Loucy (cell line): ENCODE measurements around the gene IL1B.

Experiments used
- H2AFZ ChIP-seq: fragments of 200-600 bp; sonication (generic); 2 replicates; pipeline ENCODE4 v1.6.0; 2016; ENCODE audit warnings: antibody characterized with exemption, mild to moderate bottlenecking, low read length, moderate library complexity
- H3F3A ChIP-seq: fragments of 200-600 bp; 2 replicates; pipeline ENCODE4 v1.6.0; 2016; ENCODE audit warnings: antibody characterized with exemption, low read depth, mild to moderate bottlenecking
- H3K27me3 ChIP-seq: fragments of 200-600 bp; sonication (generic); 2 replicates; pipeline ENCODE4 v1.6.1; 2014; ENCODE audit warnings: low read length, mild to moderate bottlenecking; ENCODE audit not compliant: insufficient read depth, poor library complexity, severe bottlenecking
- H3K36me3 ChIP-seq: fragments of 200-600 bp; sonication (generic); 2 replicates; pipeline ENCODE4 v1.6.1; 2016; ENCODE audit warnings: low read length; ENCODE audit not compliant: insufficient read depth
- H3K4me1 ChIP-seq: fragments of 200-600 bp; sonication (generic); 2 replicates; pipeline ENCODE4 v1.5.1; 2014; ENCODE audit warnings: low read length, mild to moderate bottlenecking; ENCODE audit not compliant: insufficient read depth, poor library complexity, severe bottlenecking
- H3K4me2 ChIP-seq: fragments of 200-600 bp; sonication (generic); 2 replicates; pipeline ENCODE4 v1.6.0; 2014; ENCODE audit warnings: antibody characterized with exemption, low read length, low read depth, mild to moderate bottlenecking; ENCODE audit not compliant: poor library complexity, severe bottlenecking
- H3K4me3 ChIP-seq: fragments of 200-600 bp; sonication (generic); 2 replicates; pipeline ENCODE4 v1.5.1; 2014; ENCODE audit warnings: low read length, mild to moderate bottlenecking, mixed read lengths; ENCODE audit not compliant: poor library complexity, severe bottlenecking
- H3K79me2 ChIP-seq: fragments of 200-600 bp; sonication (generic); 2 replicates; pipeline ENCODE4 v1.6.1; 2014; ENCODE audit warnings: low read length; ENCODE audit not compliant: insufficient read depth
- H3K9ac ChIP-seq: fragments of 200-600 bp; sonication (generic); 2 replicates; pipeline ENCODE4 v1.6.0; 2014; ENCODE audit warnings: mild to moderate bottlenecking, low read depth, low read length, moderate library complexity; ENCODE audit not compliant: poor library complexity, severe bottlenecking
- H3K9me2 ChIP-seq: fragments of 200-600 bp; sonication (generic); replicated peaks from 2 replicates; pipeline ENCODE4 v1.6.1; 2016; ENCODE audit warnings: low read depth, low read length, mixed read lengths
- H3K9me3 ChIP-seq: fragments of 200-600 bp; sonication (generic); 2 replicates; pipeline ENCODE4 v1.6.1; 2014; ENCODE audit warnings: mild to moderate bottlenecking, antibody characterized with exemption, low read length, low read depth; ENCODE audit not compliant: insufficient read depth
- H4K20me1 ChIP-seq: fragments of 200-600 bp; sonication (generic); 2 replicates; pipeline ENCODE4 v1.6.0; 2014; ENCODE audit warnings: antibody characterized with exemption, low read length, mild to moderate bottlenecking; ENCODE audit not compliant: insufficient read depth, poor library complexity, severe bottlenecking
- CTCF ChIP-seq: fragments of 200-600 bp; sonication (generic); conservative IDR thresholded peaks from 2 replicates; pipeline ENCODE4 v1.5.1; 2014; ENCODE audit warnings: mild to moderate bottlenecking, antibody characterized with exemption, low read length
- EZH2phosphoT487 ChIP-seq: fragments of 200-600 bp; IDR thresholded peaks from 2 replicates; pipeline ENCODE4 v1.6.1; 2018; ENCODE audit warnings: antibody characterized with exemption, mild to moderate bottlenecking, moderate library complexity, borderline replicate concordance

Gene IL1B

GRCh38 chr2:112828251-112828691, 8.3 kb downstream of the IL1B start:
- H4K20me1 ChIP-seq = no peaks in the 10 kb centered on the region
- no peaks in the 10 kb centered on the region for H3K36me3 ChIP-seq
- TF ChIP-seq EZH2phosphoT487 = no peak
- no peak for TF ChIP-seq CTCF
- H3K79me2 ChIP-seq = no peaks in the 10 kb centered on the region
- H3F3A ChIP-seq = no peaks in the 10 kb centered on the region
- H3K4me1 ChIP-seq = peaks cover 10% of the 10 kb centered on the region
- no peaks in the 10 kb centered on the region for H3K27me3 ChIP-seq
- no peak overlapping the region for H3K4me2 ChIP-seq
- no peak overlapping the region for H2AFZ ChIP-seq
- H3K9me2 ChIP-seq = no peaks in the 10 kb centered on the region
- no peak overlapping the region for H3K4me3 ChIP-seq
- H3K9ac ChIP-seq = no peak overlapping the region
- H3K9me3 ChIP-seq = no peaks in the 10 kb centered on the region

GRCh38 chr2:112827604-112828185, 8.9 kb downstream of the IL1B start:
- Histone ChIP-seq H3K79me2 (no peaks in the 10 kb centered on the region), H3K9me3 (no peaks in the 10 kb centered on the region), H3K4me1 (peaks cover 10% of the 10 kb centered on the region), H3K4me2 (no peak overlapping the region), H3K4me3 (no peak overlapping the region), H3K9ac (no peak overlapping the region), H3K27me3 (no peaks in the 10 kb centered on the region), H4K20me1 (no peaks in the 10 kb centered on the region), H3K36me3 (no peaks in the 10 kb centered on the region), H2AFZ (no peak overlapping the region), H3F3A (no peaks in the 10 kb centered on the region), H3K9me2 (no peaks in the 10 kb centered on the region)
- TF ChIP-seq EZH2phosphoT487 (no peak), CTCF (no peak)

DNA sequence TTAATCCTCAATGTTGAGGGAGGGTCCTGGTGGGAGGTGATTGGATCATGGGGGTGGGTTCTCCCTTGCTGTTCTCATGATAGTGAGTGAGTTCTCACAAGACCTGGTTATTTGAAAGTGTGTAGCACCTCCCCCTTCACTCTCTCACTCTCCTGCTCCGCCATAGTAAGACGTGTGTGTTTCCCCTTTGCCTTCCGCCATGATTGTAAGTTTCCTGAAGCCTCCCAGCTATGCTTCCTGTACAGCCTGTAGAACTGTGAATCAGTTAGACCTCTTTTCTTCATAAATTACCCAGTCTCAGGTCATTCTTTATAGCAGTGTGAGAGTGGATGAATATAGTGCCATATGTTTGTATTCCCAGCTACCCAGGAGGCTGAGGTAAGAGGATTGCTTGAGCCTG, 9.6 kb downstream of the IL1B start:
- Histone ChIP-seq H3K9ac (no peak overlapping the region), H3K36me3 (no peaks in the 10 kb centered on the region), H3K27me3 (no peaks in the 10 kb centered on the region), H3K9me3 (no peaks in the 10 kb centered on the region), H3K79me2 (no peaks in the 10 kb centered on the region), H3K9me2 (no peaks in the 10 kb centered on the region), H2AFZ (no peak overlapping the region), H3K4me3 (no peak overlapping the region), H3K4me1 (peaks cover 15% of the 10 kb centered on the region), H3F3A (no peaks in the 10 kb centered on the region), H3K4me2 (no peak overlapping the region), H4K20me1 (no peaks in the 10 kb centered on the region)
- no peak for TF ChIP-seq EZH2phosphoT487

- H3K4me1 ChIP-seq = peaks cover 19% of the 10 kb centered on the region
- no peak overlapping the region for H3K9ac ChIP-seq
- no peaks in the 10 kb centered on the region for H3K27me3 ChIP-seq
- no peaks in the 10 kb centered on the region for H3K9me3 ChIP-seq
- H3K79me2 ChIP-seq = no peaks in the 10 kb centered on the region
- no peaks in the 10 kb centered on the region for H3F3A ChIP-seq
- no peaks in the 10 kb centered on the region for H4K20me1 ChIP-seq
- H3K4me2 ChIP-seq = no peak overlapping the region
- no peak overlapping the region for H2AFZ ChIP-seq
- TF ChIP-seq EZH2phosphoT487 = no peak
- TF ChIP-seq CTCF = no peak
- H3K9me2 ChIP-seq = no peaks in the 10 kb centered on the region
- no peaks in the 10 kb centered on the region for H3K36me3 ChIP-seq
- H3K4me3 ChIP-seq = no peak overlapping the region
These were observed 10.9 kb downstream of the IL1B start for GRCh38 chr2:112825706-112826105.
